Tibial nerve (tissue), 4 donors: ENCODE data around the gene ALK. TPM values are rescaled to one million over a fixed set of nuclear protein-coding genes. Genes with fewer than 3 reads are reported as not detected.

Source experiments
- DNase-seq, 2 donors: peaks; one replicate each; pipeline ENCODE4 v3.0.0-alpha.2; 2019; ENCODE audit warnings: low spot score in 2 of 2
- H3K27ac ChIP-seq, 4 donors: fragments of 200-600 bp; sonication (generic) in 3 of 4; one replicate each; pipeline ENCODE4 v1.5.1; 2017 to 2019; ENCODE audit warnings: mild to moderate bottlenecking in 1 of 4
- H3K27me3 ChIP-seq, 2 donors: fragments of 200-600 bp; sonication (generic) in 1 of 2; one replicate each; pipeline versions ENCODE4 v1.5.1 to v1.6.0; 2017 to 2019
- H3K36me3 ChIP-seq, 3 donors: fragments of 200-600 bp; sonication (generic); one replicate each; pipeline ENCODE4 v1.5.1; 2018 to 2019
- H3K4me1 ChIP-seq, 4 donors: fragments of 200-600 bp; sonication (generic) in 3 of 4; one replicate each; pipeline ENCODE4 v1.5.1; 2017 to 2019
- H3K4me3 ChIP-seq, 4 donors: fragments of 200-600 bp; sonication (generic) in 3 of 4; one replicate each; pipeline ENCODE4 v1.5.1; 2017 to 2019; ENCODE audit warnings: mild to moderate bottlenecking in 1 of 4, moderate library complexity in 1 of 4
- H3K9me3 ChIP-seq, 4 donors: fragments of 200-600 bp; sonication (generic) in 3 of 4; one replicate each; pipeline ENCODE4 v1.5.1; 2017 to 2019
- EP300 ChIP-seq, 2 donors: sonication (generic); formaldehyde crosslinking; IDR thresholded peaks; one replicate each; pipeline ENCODE4 v1.6.1; 2017; ENCODE audit warnings: antibody characterized with exemption in 2 of 2, mild to moderate bottlenecking in 1 of 2
- POLR2A ChIP-seq, 2 donors: fragments of 450-650 bp; IDR thresholded peaks; one replicate each; pipeline ENCODE4 v1.6.1; 2017; ENCODE audit warnings: antibody characterized with exemption in 2 of 2, mild to moderate bottlenecking in 2 of 2, moderate library complexity in 2 of 2
- WGBS, 2 donors: methylation state at CpG; one replicate each; pipeline ENCODE4 v1.1.5; 2018; 5-methylcytosine and 5-hydroxymethylcytosine counted together
- total RNA-seq, 4 donors: library from RNA; depleted of rRNA; stranded (reverse); fragments of >200 nt; gene quantifications; one replicate each; pipeline ENCODE4 v1.1.0, GENCODE V29; 2016
- TF ChIP-seq, protein P1 (sequence below), 5 experiments: fragments of 200-600 bp in 3 of 5; fragments of 450-650 bp in 2 of 5; sonication (generic) in 3 of 5; IDR thresholded peaks; one replicate each; pipeline ENCODE4 v1.5.1; 2016 to 2019; ENCODE audit warnings: antibody characterized with exemption in 5 of 5, mild to moderate bottlenecking in 3 of 5, moderate library complexity in 2 of 5

The ALK gene
- total RNA-seq, 4 donors from 2014 or later = 0.39 to 4.8 (median 0.66) TPM

DNA sequence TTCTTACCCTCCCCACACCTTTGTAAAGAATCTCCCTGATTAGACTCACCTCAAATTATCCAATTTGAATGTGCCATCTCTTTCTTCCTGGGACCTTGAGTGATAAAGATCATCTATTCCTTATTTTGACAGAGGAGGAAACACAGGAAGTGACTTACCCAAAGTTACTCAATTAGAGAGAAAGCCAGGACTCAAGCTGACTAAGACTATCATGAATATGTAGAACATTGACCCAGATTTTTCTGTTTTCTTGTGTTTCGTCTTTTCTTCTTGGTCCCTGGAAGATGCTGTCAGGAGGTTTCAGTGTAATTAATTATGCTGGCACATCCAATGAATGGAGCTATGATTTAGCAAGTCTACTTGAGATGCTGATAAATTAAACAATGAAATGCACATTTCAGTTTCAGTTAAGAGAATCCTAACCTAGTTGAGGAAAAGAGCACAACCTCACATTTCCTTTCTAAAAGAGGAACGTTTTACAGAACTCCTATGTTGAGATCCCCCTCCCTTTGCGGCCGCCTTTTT is 425.8 kb downstream of the ALK start:
- TF ChIP-seq POLR2A (IDR thresholded peaks at IDR 0.05) (no peak), EP300 (IDR thresholded peaks at IDR 0.05) (no peak)
- TF ChIP-seq, protein P1, sequence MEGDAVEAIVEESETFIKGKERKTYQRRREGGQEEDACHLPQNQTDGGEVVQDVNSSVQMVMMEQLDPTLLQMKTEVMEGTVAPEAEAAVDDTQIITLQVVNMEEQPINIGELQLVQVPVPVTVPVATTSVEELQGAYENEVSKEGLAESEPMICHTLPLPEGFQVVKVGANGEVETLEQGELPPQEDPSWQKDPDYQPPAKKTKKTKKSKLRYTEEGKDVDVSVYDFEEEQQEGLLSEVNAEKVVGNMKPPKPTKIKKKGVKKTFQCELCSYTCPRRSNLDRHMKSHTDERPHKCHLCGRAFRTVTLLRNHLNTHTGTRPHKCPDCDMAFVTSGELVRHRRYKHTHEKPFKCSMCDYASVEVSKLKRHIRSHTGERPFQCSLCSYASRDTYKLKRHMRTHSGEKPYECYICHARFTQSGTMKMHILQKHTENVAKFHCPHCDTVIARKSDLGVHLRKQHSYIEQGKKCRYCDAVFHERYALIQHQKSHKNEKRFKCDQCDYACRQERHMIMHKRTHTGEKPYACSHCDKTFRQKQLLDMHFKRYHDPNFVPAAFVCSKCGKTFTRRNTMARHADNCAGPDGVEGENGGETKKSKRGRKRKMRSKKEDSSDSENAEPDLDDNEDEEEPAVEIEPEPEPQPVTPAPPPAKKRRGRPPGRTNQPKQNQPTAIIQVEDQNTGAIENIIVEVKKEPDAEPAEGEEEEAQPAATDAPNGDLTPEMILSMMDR (IDR thresholded peaks at IDR 0.05) = no peak
- H3K27me3 ChIP-seq = no peaks in the 10 kb centered on the region
- H3K27ac ChIP-seq = no peak overlapping the region
- no peaks in the 10 kb centered on the region for H3K36me3 ChIP-seq
- WGBS, 2 donors = 57 to 61% methylated on average over 4 of the region's 4 CpGs
- H3K4me3 ChIP-seq = no peak overlapping the region
- no peaks in the 10 kb centered on the region for H3K9me3 ChIP-seq
- no peak for DNase-seq
- H3K4me1 ChIP-seq = no peaks in the 10 kb centered on the region

DNA sequence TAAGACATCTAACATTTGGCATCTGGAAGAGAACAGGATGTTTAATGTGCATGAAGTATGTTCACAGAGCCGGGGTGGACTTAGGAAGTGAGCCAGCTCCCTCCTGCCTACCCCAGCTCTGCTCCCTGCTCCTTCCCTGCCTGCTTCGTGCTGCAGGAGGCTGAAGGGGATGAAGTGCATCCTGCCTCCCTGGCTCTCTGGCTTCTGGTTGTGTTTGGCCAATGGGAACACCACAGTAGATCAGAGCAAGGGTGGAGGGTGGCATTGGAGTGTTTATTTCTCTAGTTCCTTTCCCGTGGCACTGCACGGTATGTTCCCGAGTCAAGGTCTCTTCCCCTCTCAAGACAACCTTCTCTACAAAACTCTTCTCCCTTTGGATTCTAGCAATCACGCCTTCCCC is 426.3 kb downstream of the ALK start:
- Histone ChIP-seq H3K27me3 (no peaks in the 10 kb centered on the region), H3K9me3 (no peaks in the 10 kb centered on the region), H3K4me1 (no peaks in the 10 kb centered on the region), H3K27ac (no peak overlapping the region), H3K4me3 (no peak overlapping the region), H3K36me3 (no peaks in the 10 kb centered on the region)
- WGBS, 2 donors = 60 to 64% methylated on average over 6 of the region's 6 CpGs
- DNase-seq = no peak
- no peak for TF ChIP-seq POLR2A (IDR thresholded peaks at IDR 0.05)
- TF ChIP-seq, protein P1 (IDR thresholded peaks at IDR 0.05) = no peak
- TF ChIP-seq EP300 (IDR thresholded peaks at IDR 0.05) = no peak

DNA sequence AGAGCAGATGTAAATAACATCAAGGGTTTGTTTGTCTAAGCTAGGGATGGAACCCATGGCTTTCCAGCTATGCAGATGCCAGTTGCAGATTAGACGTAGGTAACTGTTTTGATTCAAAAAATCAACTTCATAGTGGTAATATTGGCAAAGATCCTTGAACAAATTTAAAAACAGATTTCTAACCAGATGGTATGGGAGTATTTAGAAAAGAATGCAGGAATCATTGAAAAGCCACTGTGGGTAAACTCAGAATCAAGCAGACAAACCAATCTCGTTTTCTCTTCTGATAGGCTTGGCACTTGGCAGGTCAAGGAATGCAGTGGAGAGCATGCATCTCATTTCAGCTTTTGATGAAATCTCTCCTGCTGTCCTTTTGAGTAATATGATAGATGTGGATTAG is 428.7 kb downstream of the ALK start:
- no peaks in the 10 kb centered on the region for H3K9me3 ChIP-seq
- no peaks in the 10 kb centered on the region for H3K27me3 ChIP-seq
- H3K4me3 ChIP-seq = no peak overlapping the region
- no peak for TF ChIP-seq POLR2A (IDR thresholded peaks at IDR 0.05)
- TF ChIP-seq, protein P1 (IDR thresholded peaks at IDR 0.05) = no peak
- no peak for TF ChIP-seq EP300 (IDR thresholded peaks at IDR 0.05)
- 50 to 58% methylated on average over 2 of the region's 2 CpGs for WGBS, 2 donors
- no peak for DNase-seq
- H3K36me3 ChIP-seq = no peaks in the 10 kb centered on the region
- no peak overlapping the region for H3K27ac ChIP-seq
- no peaks in the 10 kb centered on the region for H3K4me1 ChIP-seq

DNA sequence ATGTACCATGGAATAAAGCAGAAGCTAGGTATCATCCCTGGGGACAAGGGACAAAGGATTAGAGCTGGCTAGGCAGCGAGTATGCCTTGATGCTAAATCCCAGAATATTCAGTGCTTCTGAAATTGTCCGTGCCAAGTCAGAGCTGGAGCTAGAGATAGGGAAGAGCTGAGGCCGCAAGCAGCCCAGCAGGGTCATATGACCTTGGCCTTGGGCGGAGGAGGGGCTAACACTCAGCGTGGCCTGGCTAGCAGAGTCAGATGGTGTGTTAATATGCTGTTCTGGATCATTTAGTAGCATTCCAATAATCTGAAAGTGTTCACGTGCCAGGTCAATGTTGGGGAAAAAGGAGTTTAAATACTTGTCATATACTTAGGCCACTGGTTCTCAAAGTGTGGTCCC is 431.3 kb downstream of the ALK start:
- H3K27ac ChIP-seq = no peak overlapping the region
- DNase-seq = no peak

DNA sequence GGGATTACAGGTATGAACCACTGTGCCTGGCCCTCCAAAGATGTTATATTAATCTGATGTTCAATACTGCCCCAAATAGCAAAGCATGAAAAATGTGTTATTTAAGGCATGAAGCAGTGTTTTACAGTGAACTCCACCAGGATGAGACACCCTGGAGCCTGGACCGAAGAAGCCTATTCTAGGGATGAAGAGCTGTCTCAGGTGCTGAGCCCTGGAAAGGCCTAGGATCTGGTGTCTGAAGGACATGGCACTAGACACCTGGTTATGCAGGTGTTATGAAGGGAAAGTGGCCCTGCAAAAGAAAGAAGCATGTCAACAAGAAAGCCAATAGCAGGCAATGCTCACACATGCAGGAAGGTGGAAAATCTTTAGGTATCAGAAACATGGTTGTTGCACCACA is 431.8 kb downstream of the ALK start:
- no peak overlapping the region for H3K27ac ChIP-seq
- no peak for DNase-seq
- H3K36me3 ChIP-seq = no peaks in the 10 kb centered on the region
- H3K27me3 ChIP-seq = no peaks in the 10 kb centered on the region
- H3K4me1 ChIP-seq = no peaks in the 10 kb centered on the region
- H3K4me3 ChIP-seq = no peak overlapping the region
- TF ChIP-seq EP300 (IDR thresholded peaks at IDR 0.05) (no peak), POLR2A (IDR thresholded peaks at IDR 0.05) (no peak)
- TF ChIP-seq, protein P1 (IDR thresholded peaks at IDR 0.05) = no peak
- H3K9me3 ChIP-seq = no peaks in the 10 kb centered on the region
- WGBS, 2 donors = 88 to 93% methylated on average over 1 of the region's 1 CpG

More for the DNA sequence above, 431.3 kb downstream of the ALK start:
- Histone ChIP-seq H3K4me1 (no peaks in the 10 kb centered on the region), H3K4me3 (no peak overlapping the region), H3K36me3 (no peaks in the 10 kb centered on the region), H3K9me3 (no peaks in the 10 kb centered on the region), H3K27me3 (no peaks in the 10 kb centered on the region)
- 73 to 76% methylated on average over 6 of the region's 6 CpGs for WGBS, 2 donors
- TF ChIP-seq, protein P1 (IDR thresholded peaks at IDR 0.05) = no peak
- TF ChIP-seq POLR2A (IDR thresholded peaks at IDR 0.05) = no peak
- no peak for TF ChIP-seq EP300 (IDR thresholded peaks at IDR 0.05)
